Measurements from ENCODE around the gene CNNM3.

Gene CNNM3

GRCh38 chr2:96821113-96821675, 5.1 kb downstream of the CNNM3 start:
- H2AFZ ChIP-seq (ENCODE audit: low read depth, low read length, severe bottlenecking): no peak overlapping the region
- H3K4me2 ChIP-seq (ENCODE audit: low read depth, low read length, poor library complexity, severe bottlenecking): no peak overlapping the region
- H3K9me2 ChIP-seq (replicated peaks; ENCODE audit: insufficient read depth, low read length): no peaks in the 10 kb centered on the region
- no peaks in the 10 kb centered on the region for H3K27me3 ChIP-seq (ENCODE audit: low read length)
- TF ChIP-seq EZH2phosphoT487 (conservative IDR thresholded peaks at IDR 0.05; ENCODE audit: low read length) (no peak), CTCF (IDR thresholded peaks at IDR 0.05; ENCODE audit: insufficient read depth, low read length, poor library complexity, severe bottlenecking) (no peak)
- no peaks in the 10 kb centered on the region for H3F3A ChIP-seq (ENCODE audit: insufficient read depth)
- no peaks in the 10 kb centered on the region for H3K36me3 ChIP-seq (ENCODE audit: low read length)
- no peak overlapping the region for H3K4me3 ChIP-seq (ENCODE audit: insufficient read depth, low read length, poor library complexity, severe bottlenecking)
- no peak overlapping the region for H3K9ac ChIP-seq (ENCODE audit: low read length)
- no peak overlapping the region for H3K27ac ChIP-seq (ENCODE audit: low read depth, low read length)
- peaks cover 51% of the 10 kb centered on the region for H3K79me2 ChIP-seq (ENCODE audit: insufficient read depth, low read length)
- no peaks in the 10 kb centered on the region for H3K9me3 ChIP-seq (ENCODE audit: insufficient read depth, low read length)
- no peaks in the 10 kb centered on the region; the same call in 1 of the 2 replicates for H4K20me1 ChIP-seq (ENCODE audit: low read depth, low read length)

GRCh38 chr2:96822786-96823185, 6.7 kb downstream of the CNNM3 start:
- no peak overlapping the region for H3K27ac ChIP-seq (ENCODE audit: low read depth, low read length)
- no peaks in the 10 kb centered on the region for H3K27me3 ChIP-seq (ENCODE audit: low read length)
- no peak overlapping the region for H3K9ac ChIP-seq (ENCODE audit: low read length)
- no peaks in the 10 kb centered on the region for H3K9me3 ChIP-seq (ENCODE audit: insufficient read depth, low read length)
- TF ChIP-seq CTCF (IDR thresholded peaks at IDR 0.05; ENCODE audit: insufficient read depth, low read length, poor library complexity, severe bottlenecking) (no peak), EZH2phosphoT487 (conservative IDR thresholded peaks at IDR 0.05; ENCODE audit: low read length) (no peak)
- no peaks in the 10 kb centered on the region for H3F3A ChIP-seq (ENCODE audit: insufficient read depth)
- H3K4me2 ChIP-seq (ENCODE audit: low read depth, low read length, poor library complexity, severe bottlenecking): no peak overlapping the region
- no peaks in the 10 kb centered on the region for H4K20me1 ChIP-seq (ENCODE audit: low read depth, low read length)
- no peak overlapping the region for H3K4me3 ChIP-seq (ENCODE audit: insufficient read depth, low read length, poor library complexity, severe bottlenecking)
- H3K36me3 ChIP-seq (ENCODE audit: low read length): no peaks in the 10 kb centered on the region
- H3K9me2 ChIP-seq (replicated peaks; ENCODE audit: insufficient read depth, low read length): no peaks in the 10 kb centered on the region
- H2AFZ ChIP-seq (ENCODE audit: low read depth, low read length, severe bottlenecking): no peak overlapping the region
- peaks cover 42% of the 10 kb centered on the region for H3K79me2 ChIP-seq (ENCODE audit: insufficient read depth, low read length)

- Histone ChIP-seq H3K9me3 (ENCODE audit: insufficient read depth, low read length) (no peaks in the 10 kb centered on the region), H3K9me2 (replicated peaks; ENCODE audit: insufficient read depth, low read length) (no peaks in the 10 kb centered on the region), H3F3A (ENCODE audit: insufficient read depth) (no peaks in the 10 kb centered on the region), H4K20me1 (ENCODE audit: low read depth, low read length) (no peaks in the 10 kb centered on the region), H3K4me3 (ENCODE audit: insufficient read depth, low read length, poor library complexity, severe bottlenecking) (no peak overlapping the region), H3K9ac (ENCODE audit: low read length) (no peak overlapping the region), H3K4me2 (ENCODE audit: low read depth, low read length, poor library complexity, severe bottlenecking) (no peak overlapping the region), H3K79me2 (ENCODE audit: insufficient read depth, low read length) (peaks cover 38% of the 10 kb centered on the region), H3K36me3 (ENCODE audit: low read length) (no peaks in the 10 kb centered on the region), H3K27ac (ENCODE audit: low read depth, low read length) (no peak overlapping the region), H3K27me3 (ENCODE audit: low read length) (no peaks in the 10 kb centered on the region), H2AFZ (ENCODE audit: low read depth, low read length, severe bottlenecking) (no peak overlapping the region)
- no peak for TF ChIP-seq EZH2phosphoT487 (conservative IDR thresholded peaks at IDR 0.05; ENCODE audit: low read length)
Observed at GRCh38 chr2:96823198-96823597, 7.1 kb downstream of the CNNM3 start.

GRCh38 chr2:96824079-96824870, 8.2 kb downstream of the CNNM3 start:
- Histone ChIP-seq H4K20me1 (ENCODE audit: low read depth, low read length) (no peaks in the 10 kb centered on the region), H3K9ac (ENCODE audit: low read length) (no peak overlapping the region), H3K4me2 (ENCODE audit: low read depth, low read length, poor library complexity, severe bottlenecking) (no peak overlapping the region), H3F3A (ENCODE audit: insufficient read depth) (no peaks in the 10 kb centered on the region), H3K4me3 (ENCODE audit: insufficient read depth, low read length, poor library complexity, severe bottlenecking) (no peak overlapping the region), H3K36me3 (ENCODE audit: low read length) (no peaks in the 10 kb centered on the region), H3K9me2 (replicated peaks; ENCODE audit: insufficient read depth, low read length) (no peaks in the 10 kb centered on the region), H2AFZ (ENCODE audit: low read depth, low read length, severe bottlenecking) (no peak overlapping the region), H3K27me3 (ENCODE audit: low read length) (no peaks in the 10 kb centered on the region), H3K9me3 (ENCODE audit: insufficient read depth, low read length) (no peaks in the 10 kb centered on the region), H3K27ac (ENCODE audit: low read depth, low read length) (no peak overlapping the region), H3K79me2 (ENCODE audit: insufficient read depth, low read length) (peaks cover 34% of the 10 kb centered on the region)
- no peak for TF ChIP-seq CTCF (IDR thresholded peaks at IDR 0.05; ENCODE audit: insufficient read depth, low read length, poor library complexity, severe bottlenecking)
- TF ChIP-seq EZH2phosphoT487 (conservative IDR thresholded peaks at IDR 0.05; ENCODE audit: low read length): no peak
